NT2/D1 (cell line): ENCODE measurements around the gene SIRT2.

Source experiments
- SUZ12 ChIP-seq: IDR thresholded peaks from 2 replicates; pipeline ENCODE4 v1.6.1; 2011; ENCODE audit not compliant: insufficient read length, insufficient read depth; ENCODE audit errors: extremely low read depth
- YY1 ChIP-seq: IDR thresholded peaks from 2 replicates; pipeline ENCODE4 v1.6.1; 2011; ENCODE audit not compliant: insufficient read length, insufficient read depth
- ZNF274 ChIP-seq: IDR thresholded peaks from 2 replicates; pipeline ENCODE4 v1.6.1; 2011; ENCODE audit warnings: mild to moderate bottlenecking, low read depth, low read length

GRCh38 chr19:38868551-38868950, 30.9 kb downstream of the SIRT2 start:
- no peak for TF ChIP-seq ZNF274
- no peak for TF ChIP-seq SUZ12
- TF ChIP-seq YY1: no peak
